GM23338 (cell line): ENCODE results near the gene DEUP1.

ENCODE experiments used
- CREB1 ChIP-seq: fragments of 250-450 bp; sonication (Bioruptor Pico); IDR thresholded peaks from 2 replicates; pipeline ENCODE4 v1.5.0; 2020; ENCODE audit warnings: low read depth, mild to moderate bottlenecking, moderate library complexity
- CTCF ChIP-seq, 2 experiments: fragments of 200-600 bp in 1 of 2; sonication (generic) in 1 of 2; conservative IDR thresholded peaks; 2 replicates each; pipeline versions ENCODE4 v1.5.1 to v1.6.1; 2016 to 2017; ENCODE audit warnings: antibody characterized with exemption in 2 of 2, low read depth in 2 of 2, mild to moderate bottlenecking in 2 of 2, moderate library complexity in 1 of 2
- ETS1 ChIP-seq: IDR thresholded peaks from 2 replicates; pipeline ENCODE4 v1.6.1; 2016; ENCODE audit warnings: antibody characterized with exemption
- EZH2 ChIP-seq: fragments of 200-600 bp; sonication (generic); IDR thresholded peaks from one replicate; pipeline ENCODE4 v1.8.0; 2017; ENCODE audit warnings: antibody characterized with exemption, mild to moderate bottlenecking, low read depth; ENCODE audit not compliant: unreplicated experiment
- EZH2phosphoT487 ChIP-seq: fragments of 200-600 bp; sonication (generic); IDR thresholded peaks from one replicate; pipeline ENCODE4 v1.8.1; 2018; ENCODE audit warnings: antibody characterized with exemption; ENCODE audit not compliant: unreplicated experiment
- JUNB ChIP-seq: IDR thresholded peaks from one replicate; pipeline ENCODE4 v1.6.1; 2016; ENCODE audit warnings: antibody characterized with exemption; ENCODE audit not compliant: unreplicated experiment
- POLR2AphosphoS5 ChIP-seq: IDR thresholded peaks from 2 replicates; pipeline ENCODE4 v1.6.1; 2016; ENCODE audit warnings: antibody characterized with exemption, low read depth
- REST ChIP-seq: IDR thresholded peaks from one replicate; pipeline ENCODE4 v1.6.1; 2018; ENCODE audit warnings: antibody characterized with exemption; ENCODE audit not compliant: unreplicated experiment
- STAT1 ChIP-seq: IDR thresholded peaks from one replicate; pipeline ENCODE4 v1.6.1; 2016; ENCODE audit warnings: antibody characterized with exemption; ENCODE audit not compliant: unreplicated experiment
- ZNF114 ChIP-seq: fragments of 250-450 bp; sonication (Bioruptor Pico); IDR thresholded peaks from 2 replicates; pipeline ENCODE4 v1.5.0; 2020; ENCODE audit warnings: mild to moderate bottlenecking, moderate library complexity
- ZNF331 ChIP-seq: fragments of 250-450 bp; sonication (Bioruptor Pico); IDR thresholded peaks from 2 replicates; pipeline ENCODE4 v1.5.0; 2020; ENCODE audit warnings: low read depth, mild to moderate bottlenecking, moderate library complexity

GRCh38 chr11:93481696-93482095 is 151.2 kb downstream of the DEUP1 start:
- TF ChIP-seq CTCF (conservative IDR thresholded peaks at IDR 0.05; ENCODE audit: low read depth in 2 of 2) (no peak), EZH2phosphoT487 (no peak), REST (no peak), EZH2 (no peak), JUNB (no peak), STAT1 (no peak), POLR2AphosphoS5 (no peak), CREB1 (no peak), ZNF114 (no peak), ETS1 (no peak), ZNF331 (CRISPR knock-in tag) (no peak)
